Activated T-helper 1 cell treated with anti-CD3 and anti-CD28 coated beads, Interleukin-12 subunit alpha, Interleukin-12 subunit beta, Interleukin-2, Interleukin-4 antibody, amounts not matched to agents 30 ng/mL and 10 ng/mL and 1 ng/mL, durations not matched to agents 14 hours and 24 hours and 36 hours (primary cell): ENCODE results near the gene PPP2R2D. TPM values are rescaled to one million over a fixed set of nuclear protein-coding genes. Genes with fewer than 3 reads are reported as not detected.
A peak's percentile ranks its signal among the peaks of the same experiment; 100 is the strongest.

Experiments used
- DNase-seq: peaks from one replicate; pipeline ENCODE4 v3.0.0; 2021; ENCODE audit warnings: low spot score
- H3K27ac Mint-ChIP-seq: one replicate; pipeline ENCODE4 v1.8.0; 2021; ENCODE audit warnings: mild to moderate bottlenecking, mixed read lengths
- H3K27me3 Mint-ChIP-seq: one replicate; pipeline ENCODE4 v1.8.0; 2022; ENCODE audit warnings: mild to moderate bottlenecking, moderate library complexity, mixed read lengths; ENCODE audit not compliant: insufficient read depth
- H3K36me3 Mint-ChIP-seq: one replicate; pipeline ENCODE4 v1.8.0; 2021; ENCODE audit warnings: low read depth, mixed read lengths
- H3K4me1 Mint-ChIP-seq: one replicate; pipeline ENCODE4 v1.8.0; 2021; ENCODE audit warnings: low read depth, mixed read lengths
- H3K4me3 Mint-ChIP-seq: one replicate; pipeline ENCODE4 v1.8.0; 2021; ENCODE audit warnings: mild to moderate bottlenecking, moderate library complexity, mixed read lengths
- H3K9me3 Mint-ChIP-seq: one replicate; pipeline ENCODE4 v1.8.0; 2021; ENCODE audit warnings: mixed read lengths
- intact Hi-C: fragments of 100-400 bp; cut with micrococcal nuclease; formaldehyde crosslinking; loops from one replicate; pipeline ENCODE4 v1.15.1; 2024
- total RNA-seq: library from RNA; stranded (reverse); gene quantifications from 2 replicates; pipeline ENCODE4 v1.2.3, GENCODE V29; 2022

The PPP2R2D gene
- total RNA-seq, 1 donor from 2014 or later, result 37.6 TPM

- H3K27ac Mint-ChIP-seq, result no peak overlapping the region
- no peaks in the 10 kb centered on the region for H3K27me3 Mint-ChIP-seq
- H3K36me3 Mint-ChIP-seq, result peaks cover 16% of the 10 kb centered on the region
- no peaks in the 10 kb centered on the region for H3K9me3 Mint-ChIP-seq
- intact Hi-C loops, result no loop called here
- no peak overlapping the region for H3K4me3 Mint-ChIP-seq
- no peak for DNase-seq
- peaks cover 15% of the 10 kb centered on the region for H3K4me1 Mint-ChIP-seq
These were observed 62.5 kb downstream of the PPP2R2D start for GRCh38 chr10:131963350-131963749.

- H3K4me3 Mint-ChIP-seq, result no peak overlapping the region
- intact Hi-C loops, result no loop called here
- no peaks in the 10 kb centered on the region for H3K9me3 Mint-ChIP-seq
- no peaks in the 10 kb centered on the region for H3K27me3 Mint-ChIP-seq
- H3K4me1 Mint-ChIP-seq, result peaks cover 15% of the 10 kb centered on the region
- DNase-seq, result no peak
- H3K36me3 Mint-ChIP-seq, result peaks cover 18% of the 10 kb centered on the region
- H3K27ac Mint-ChIP-seq, result no peak overlapping the region
These were observed 63.0 kb downstream of the PPP2R2D start for GRCh38 chr10:131963811-131964210.

GRCh38 chr10:131964298-131964697 lies 63.5 kb downstream of the PPP2R2D start:
- Mint-ChIP-seq H3K4me1 (peaks cover 15% of the 10 kb centered on the region), H3K27me3 (no peaks in the 10 kb centered on the region), H3K27ac (no peak overlapping the region), H3K4me3 (no peak overlapping the region), H3K9me3 (no peaks in the 10 kb centered on the region), H3K36me3 (peaks cover 23% of the 10 kb centered on the region)
- DNase-seq, result no peak
- intact Hi-C loops, result no loop called here

- peak overlapping the region; percentile 7 for H3K27ac Mint-ChIP-seq
- no peaks in the 10 kb centered on the region for H3K27me3 Mint-ChIP-seq
- peaks cover 53% of the 10 kb centered on the region for H3K36me3 Mint-ChIP-seq
- intact Hi-C loops, result no loop called here
- no peak overlapping the region for H3K4me3 Mint-ChIP-seq
- H3K4me1 Mint-ChIP-seq, result peaks cover 53% of the 10 kb centered on the region
- no peaks in the 10 kb centered on the region for H3K9me3 Mint-ChIP-seq
- DNase-seq, result no peak
These were observed 68.1 kb downstream of the PPP2R2D start for GRCh38 chr10:131968949-131969348.

- H3K27ac Mint-ChIP-seq, result peak overlapping the region; percentile 77
- no peak for DNase-seq
- H3K36me3 Mint-ChIP-seq, result peaks cover 47% of the 10 kb centered on the region
- H3K4me1 Mint-ChIP-seq, result peaks cover 58% of the 10 kb centered on the region
- H3K4me3 Mint-ChIP-seq, result no peak overlapping the region
- H3K27me3 Mint-ChIP-seq, result no peaks in the 10 kb centered on the region
- H3K9me3 Mint-ChIP-seq, result no peaks in the 10 kb centered on the region
- intact Hi-C loops, result no loop called here
These were observed 70.1 kb downstream of the PPP2R2D start for GRCh38 chr10:131970946-131971345.

- DNase-seq, result no peak
- Mint-ChIP-seq H3K27me3 (no peaks in the 10 kb centered on the region), H3K4me3 (no peak overlapping the region), H3K9me3 (no peaks in the 10 kb centered on the region), H3K36me3 (peaks cover 50% of the 10 kb centered on the region), H3K27ac (peak overlapping the region; percentile 15), H3K4me1 (peaks cover 64% of the 10 kb centered on the region)
- intact Hi-C loops, result no loop called here
These were observed 70.8 kb downstream of the PPP2R2D start for GRCh38 chr10:131971591-131971990.

- H3K27ac Mint-ChIP-seq, result peak overlapping the region; percentile 87
- peaks cover 73% of the 10 kb centered on the region for H3K4me1 Mint-ChIP-seq
- H3K4me3 Mint-ChIP-seq, result peak overlapping the region; percentile 71
- H3K27me3 Mint-ChIP-seq, result no peaks in the 10 kb centered on the region
- intact Hi-C loops, result loop anchor here (1.0 to 2.0 kb wide), 2 partner anchors 9 to 72 kb away; partner anchors contain the start of genes BNIP3 and PPP2R2D
- H3K36me3 Mint-ChIP-seq, result peaks cover 50% of the 10 kb centered on the region
- peak; percentile 38 for DNase-seq
- H3K9me3 Mint-ChIP-seq, result no peaks in the 10 kb centered on the region
These were observed 71.8 kb downstream of the PPP2R2D start for GRCh38 chr10:131972474-131973071.

GRCh38 chr10:131973160-131973951 lies 72.5 kb downstream of the PPP2R2D start:
- H3K36me3 Mint-ChIP-seq, result peaks cover 48% of the 10 kb centered on the region
- DNase-seq, result no peak

GRCh38 chr10:131974034-131974817 lies 73.4 kb downstream of the PPP2R2D start:
- H3K27me3 Mint-ChIP-seq, result no peaks in the 10 kb centered on the region
- no peaks in the 10 kb centered on the region for H3K9me3 Mint-ChIP-seq
- no peak overlapping the region for H3K4me3 Mint-ChIP-seq
- DNase-seq, result no peak
- H3K27ac Mint-ChIP-seq, result peak overlapping the region; percentile 9
- intact Hi-C loops, result no loop called here
- H3K4me1 Mint-ChIP-seq, result peaks cover 90% of the 10 kb centered on the region
- H3K36me3 Mint-ChIP-seq, result peaks cover 40% of the 10 kb centered on the region

More at GRCh38 chr10:131973160-131973951, 72.5 kb downstream of the PPP2R2D start:
- Mint-ChIP-seq H3K4me1 (peaks cover 81% of the 10 kb centered on the region), H3K4me3 (peak overlapping the region; percentile 71), H3K27me3 (no peaks in the 10 kb centered on the region), H3K27ac (peak overlapping the region; percentile 87), H3K9me3 (no peaks in the 10 kb centered on the region)
- intact Hi-C loops, result loop anchor here (2.0 kb wide), 1 partner anchor 73 kb away; the partner anchor contains the start of gene PPP2R2D

- no peaks in the 10 kb centered on the region for H3K9me3 Mint-ChIP-seq
- no peaks in the 10 kb centered on the region for H3K27me3 Mint-ChIP-seq
- H3K4me3 Mint-ChIP-seq, result peak overlapping the region; percentile 32
- H3K4me1 Mint-ChIP-seq, result peaks cover 95% of the 10 kb centered on the region
- H3K27ac Mint-ChIP-seq, result peak overlapping the region; percentile 31
- intact Hi-C loops, result no loop called here
- no peak for DNase-seq
- H3K36me3 Mint-ChIP-seq, result peaks cover 38% of the 10 kb centered on the region
These were observed 74.2 kb downstream of the PPP2R2D start for GRCh38 chr10:131975003-131975402.

GRCh38 chr10:131975796-131976195 lies 75.0 kb downstream of the PPP2R2D start:
- intact Hi-C loops, result no loop called here
- H3K4me3 Mint-ChIP-seq, result no peak overlapping the region
- DNase-seq, result no peak
- H3K4me1 Mint-ChIP-seq, result peaks cover 89% of the 10 kb centered on the region
- peaks cover 30% of the 10 kb centered on the region for H3K36me3 Mint-ChIP-seq
- no peaks in the 10 kb centered on the region for H3K27me3 Mint-ChIP-seq
- peak overlapping the region; percentile 20 for H3K27ac Mint-ChIP-seq
- H3K9me3 Mint-ChIP-seq, result no peaks in the 10 kb centered on the region

- intact Hi-C loops, result no loop called here
- peaks cover 17% of the 10 kb centered on the region for H3K36me3 Mint-ChIP-seq
- H3K9me3 Mint-ChIP-seq, result no peaks in the 10 kb centered on the region
- H3K4me1 Mint-ChIP-seq, result peaks cover 77% of the 10 kb centered on the region
- no peak overlapping the region for H3K27ac Mint-ChIP-seq
- no peaks in the 10 kb centered on the region for H3K27me3 Mint-ChIP-seq
- H3K4me3 Mint-ChIP-seq, result peak overlapping the region; percentile 35
- no peak for DNase-seq
These were observed 76.7 kb downstream of the PPP2R2D start for GRCh38 chr10:131977323-131978096.
